ENCODE results near the gene LYSET.

LYSET gene

GRCh38 chr14:93200553-93200952, 15.4 kb downstream of the LYSET start:
- TF ChIP-seq Cebpa-rat (IDR thresholded peaks at IDR 0.05), result no peak
- peaks cover 18% of the 10 kb centered on the region for H3K4me1 ChIP-seq
- no peak overlapping the region for H3K4me3 ChIP-seq
- no peak overlapping the region for H3K9ac ChIP-seq
- no peak overlapping the region for H3K27ac ChIP-seq
- H4K20me1 ChIP-seq, result peaks cover 10% of the 10 kb centered on the region
- no peaks in the 10 kb centered on the region for H3K9me3 ChIP-seq
- peaks cover 24% of the 10 kb centered on the region for H3K36me3 ChIP-seq
- no peak overlapping the region for H3K4me2 ChIP-seq
- H3K27me3 ChIP-seq, result no peaks in the 10 kb centered on the region

GRCh38 chr14:93201155-93201704, 16.1 kb downstream of the LYSET start:
- H3K36me3 ChIP-seq, result peaks cover 24% of the 10 kb centered on the region
- no peak overlapping the region for H3K27ac ChIP-seq
- H3K9ac ChIP-seq, result no peak overlapping the region
- H3K4me3 ChIP-seq, result no peak overlapping the region
- peaks cover 24% of the 10 kb centered on the region for H3K4me1 ChIP-seq
- H3K27me3 ChIP-seq, result no peaks in the 10 kb centered on the region
- no peak for TF ChIP-seq Cebpa-rat (IDR thresholded peaks at IDR 0.05)
- no peak overlapping the region for H3K4me2 ChIP-seq
- no peaks in the 10 kb centered on the region for H3K9me3 ChIP-seq
- H4K20me1 ChIP-seq, result peaks cover 10% of the 10 kb centered on the region

- Histone ChIP-seq H3K9ac (peak within 1 kb of the TSS; percentile 89), H3K4me2 (peak within 1 kb of the TSS; percentile 97), H4K20me1 (peaks cover 36% of the 10 kb centered on the region), H3K4me1 (peaks cover 43% of the 10 kb centered on the region), H3K27ac (peak within 1 kb of the TSS; percentile 82), H3K36me3 (peaks cover 11% of the 10 kb centered on the region), H3K4me3 (peak within 1 kb of the TSS; percentile 96), H3K27me3 (no peaks in the 10 kb centered on the region), H3K9me3 (no peaks in the 10 kb centered on the region)
- TF ChIP-seq Cebpa-rat (IDR thresholded peaks at IDR 0.05), result no peak
These were observed 21.8 kb downstream of the LYSET start, which contains the start of the genes GON7 and UBR7 for GRCh38 chr14:93206793-93207467. Gene GON7, minus strand, starts transcription at chr14:93207065. Its CDS starts 28 bp downstream, at chr14:93207037. Gene UBR7, plus strand, starts transcription at chr14:93207256. Its CDS starts 36 bp downstream, at chr14:93207292.

- peak overlapping the region; percentile 89 for H3K9ac ChIP-seq
- no peak for TF ChIP-seq Cebpa-rat (IDR thresholded peaks at IDR 0.05)
- peak overlapping the region; percentile 96 for H3K4me3 ChIP-seq
- H4K20me1 ChIP-seq, result peaks cover 36% of the 10 kb centered on the region
- H3K27me3 ChIP-seq, result no peaks in the 10 kb centered on the region
- H3K4me2 ChIP-seq, result peak overlapping the region; percentile 97
- peaks cover 43% of the 10 kb centered on the region for H3K4me1 ChIP-seq
- H3K27ac ChIP-seq, result peak overlapping the region; percentile 82
- peaks cover 18% of the 10 kb centered on the region for H3K36me3 ChIP-seq
- H3K9me3 ChIP-seq, result no peaks in the 10 kb centered on the region
These were observed 22.6 kb downstream of the LYSET start for GRCh38 chr14:93207468-93208308.

GRCh38 chr14:93212432-93212831, 27.3 kb downstream of the LYSET start:
- Histone ChIP-seq H3K27ac (no peak overlapping the region), H4K20me1 (peaks cover 22% of the 10 kb centered on the region), H3K4me3 (no peak overlapping the region), H3K36me3 (peaks cover 65% of the 10 kb centered on the region), H3K9ac (no peak overlapping the region), H3K4me1 (peaks cover 19% of the 10 kb centered on the region), H3K9me3 (no peaks in the 10 kb centered on the region), H3K4me2 (no peak overlapping the region), H3K27me3 (no peaks in the 10 kb centered on the region)
- no peak for TF ChIP-seq Cebpa-rat (IDR thresholded peaks at IDR 0.05)

- no peaks in the 10 kb centered on the region for H3K27me3 ChIP-seq
- peaks cover 2% of the 10 kb centered on the region for H4K20me1 ChIP-seq
- peaks cover 79% of the 10 kb centered on the region for H3K36me3 ChIP-seq
- no peak for TF ChIP-seq Cebpa-rat (IDR thresholded peaks at IDR 0.05)
- no peak overlapping the region for H3K4me2 ChIP-seq
- H3K4me3 ChIP-seq, result no peak overlapping the region
- no peak overlapping the region for H3K9ac ChIP-seq
- H3K27ac ChIP-seq, result no peak overlapping the region
- H3K4me1 ChIP-seq, result peaks cover 5% of the 10 kb centered on the region
- no peaks in the 10 kb centered on the region for H3K9me3 ChIP-seq
These were observed 29.5 kb downstream of the LYSET start for GRCh38 chr14:93214598-93214997.

GRCh38 chr14:93219103-93219726, 34.1 kb downstream of the LYSET start:
- H3K27ac ChIP-seq, result no peak overlapping the region
- no peak overlapping the region for H3K9ac ChIP-seq
- no peaks in the 10 kb centered on the region for H3K27me3 ChIP-seq
- H3K4me1 ChIP-seq, result peaks cover 25% of the 10 kb centered on the region
- peaks cover 19% of the 10 kb centered on the region for H4K20me1 ChIP-seq
- H3K4me3 ChIP-seq, result no peak overlapping the region
- H3K9me3 ChIP-seq, result no peaks in the 10 kb centered on the region
- peaks cover 77% of the 10 kb centered on the region for H3K36me3 ChIP-seq
- TF ChIP-seq Cebpa-rat (IDR thresholded peaks at IDR 0.05), result no peak
- peak overlapping the region; percentile 51 for H3K4me2 ChIP-seq

GRCh38 chr14:93220509-93220908, 35.4 kb downstream of the LYSET start:
- Histone ChIP-seq H3K4me3 (no peak overlapping the region), H3K9me3 (no peaks in the 10 kb centered on the region), H4K20me1 (peaks cover 19% of the 10 kb centered on the region), H3K36me3 (peaks cover 77% of the 10 kb centered on the region), H3K4me1 (peaks cover 25% of the 10 kb centered on the region), H3K27me3 (no peaks in the 10 kb centered on the region), H3K4me2 (peak overlapping the region; percentile 51), H3K27ac (no peak overlapping the region), H3K9ac (no peak overlapping the region)
- TF ChIP-seq Cebpa-rat (IDR thresholded peaks at IDR 0.05), result peak; percentile 68

GRCh38 chr14:93223565-93223964, 38.4 kb downstream of the LYSET start:
- peaks cover 25% of the 10 kb centered on the region for H3K4me1 ChIP-seq
- H3K36me3 ChIP-seq, result peaks cover 75% of the 10 kb centered on the region
- H3K27ac ChIP-seq, result no peak overlapping the region
- H3K27me3 ChIP-seq, result no peaks in the 10 kb centered on the region
- no peaks in the 10 kb centered on the region for H3K9me3 ChIP-seq
- H3K9ac ChIP-seq, result no peak overlapping the region
- H3K4me2 ChIP-seq, result no peak overlapping the region
- peaks cover 19% of the 10 kb centered on the region for H4K20me1 ChIP-seq
- no peak for TF ChIP-seq Cebpa-rat (IDR thresholded peaks at IDR 0.05)
- H3K4me3 ChIP-seq, result no peak overlapping the region
